Prostate gland (tissue), 2 donors: ENCODE results near the gene RASL10A. TPM values are rescaled to one million over a fixed set of nuclear protein-coding genes. Genes with fewer than 3 reads are reported as not detected.

Source experiments
- DNase-seq: peaks from one replicate; pipeline ENCODE4 v3.0.0-alpha.2; 2019; ENCODE audit warnings: low spot score
- H3K27ac ChIP-seq, 2 donors: fragments of 200-600 bp; sonication (generic); 2 replicates each; pipeline ENCODE4 v1.5.1; 2017 to 2019
- H3K27me3 ChIP-seq: fragments of 200-600 bp; sonication (generic); replicated peaks from 2 replicates; pipeline ENCODE4 v1.5.1; 2019; ENCODE audit not compliant: insufficient read depth
- H3K36me3 ChIP-seq, 2 donors: fragments of 200-600 bp; sonication (generic); 1 replicate in 1 of 2; 2 replicates in 1 of 2; pipeline versions ENCODE4 v1.5.1 to v1.8.1; 2017 to 2019
- H3K4me1 ChIP-seq: fragments of 200-600 bp; sonication (generic); replicated peaks from 2 replicates; pipeline ENCODE4 v1.5.1; 2019
- H3K4me3 ChIP-seq, 2 donors: fragments of 200-600 bp; sonication (generic); 2 replicates each; pipeline ENCODE4 v1.5.1; 2017 to 2019
- H3K9me3 ChIP-seq: fragments of 200-600 bp; sonication (generic); 2 replicates; pipeline ENCODE4 v1.5.1; 2017
- POLR2A ChIP-seq: fragments of 450-650 bp; IDR thresholded peaks from one replicate; pipeline ENCODE4 v1.6.1; 2016; ENCODE audit warnings: antibody characterized with exemption, mild to moderate bottlenecking
- POLR2AphosphoS5 ChIP-seq: sonication (generic); formaldehyde crosslinking; IDR thresholded peaks from one replicate; pipeline ENCODE4 v1.6.1; 2017; ENCODE audit warnings: antibody characterized with exemption
- WGBS: methylation state at CpG from one replicate; pipeline ENCODE4 v1.1.5; 2018; 5-methylcytosine and 5-hydroxymethylcytosine counted together
- intact Hi-C: fragments of 100-400 bp; cut with DNase I; formaldehyde crosslinking; loops from one replicate; pipeline ENCODE4 v1.14.2; 2022
- total RNA-seq, 2 donors: library from RNA; depleted of rRNA; stranded (reverse); fragments of >200 nt; gene quantifications; one replicate each; pipeline ENCODE4 v1.1.0, GENCODE V29; 2016
- TF ChIP-seq, protein P1 (sequence below), 4 experiments: fragments of 200-600 bp in 2 of 4; fragments of 450-650 bp in 2 of 4; sonication (generic) in 2 of 4; IDR thresholded peaks; 1 replicate in 3 of 4; 2 replicates in 1 of 4; pipeline ENCODE4 v1.5.1; 2016 to 2019; ENCODE audit warnings: antibody characterized with exemption in 4 of 4, mild to moderate bottlenecking in 2 of 4, moderate library complexity in 2 of 4

Gene RASL10A
- total RNA-seq, 2 donors from 2014 or later: 9.2 to 15.1 TPM

DNA sequence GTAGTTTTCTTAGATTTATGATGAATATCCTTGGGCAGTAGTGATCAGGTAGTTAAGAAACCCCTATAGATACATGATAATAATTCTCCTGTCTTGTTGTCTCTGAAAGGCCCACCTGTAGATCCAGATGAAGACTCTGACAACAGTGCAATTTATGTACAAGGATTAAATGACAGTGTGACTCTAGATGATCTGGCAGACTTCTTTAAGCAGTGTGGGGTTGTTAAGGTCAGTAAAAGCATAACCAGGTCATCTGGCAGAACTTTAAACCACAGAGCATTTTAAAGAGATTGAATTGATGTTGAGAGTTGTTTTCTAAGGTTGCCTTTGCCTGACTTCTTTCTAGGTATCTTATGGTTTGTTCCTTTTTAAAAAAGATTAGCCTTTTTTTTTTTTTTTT lies 23.1 kb downstream of the RASL10A start:
- Histone ChIP-seq H3K9me3 (no peaks in the 10 kb centered on the region), H3K36me3 (peaks cover 18 to 26% of the 10 kb centered on the region in 2 donors), H3K4me3 (no peak overlapping the region), H3K27me3 (no peaks in the 10 kb centered on the region), H3K4me1 (peaks cover 11% of the 10 kb centered on the region), H3K27ac (no peak overlapping the region)
- no peak for DNase-seq
- intact Hi-C loops: no loop called here
- TF ChIP-seq POLR2A: no peak
- TF ChIP-seq, protein P1, sequence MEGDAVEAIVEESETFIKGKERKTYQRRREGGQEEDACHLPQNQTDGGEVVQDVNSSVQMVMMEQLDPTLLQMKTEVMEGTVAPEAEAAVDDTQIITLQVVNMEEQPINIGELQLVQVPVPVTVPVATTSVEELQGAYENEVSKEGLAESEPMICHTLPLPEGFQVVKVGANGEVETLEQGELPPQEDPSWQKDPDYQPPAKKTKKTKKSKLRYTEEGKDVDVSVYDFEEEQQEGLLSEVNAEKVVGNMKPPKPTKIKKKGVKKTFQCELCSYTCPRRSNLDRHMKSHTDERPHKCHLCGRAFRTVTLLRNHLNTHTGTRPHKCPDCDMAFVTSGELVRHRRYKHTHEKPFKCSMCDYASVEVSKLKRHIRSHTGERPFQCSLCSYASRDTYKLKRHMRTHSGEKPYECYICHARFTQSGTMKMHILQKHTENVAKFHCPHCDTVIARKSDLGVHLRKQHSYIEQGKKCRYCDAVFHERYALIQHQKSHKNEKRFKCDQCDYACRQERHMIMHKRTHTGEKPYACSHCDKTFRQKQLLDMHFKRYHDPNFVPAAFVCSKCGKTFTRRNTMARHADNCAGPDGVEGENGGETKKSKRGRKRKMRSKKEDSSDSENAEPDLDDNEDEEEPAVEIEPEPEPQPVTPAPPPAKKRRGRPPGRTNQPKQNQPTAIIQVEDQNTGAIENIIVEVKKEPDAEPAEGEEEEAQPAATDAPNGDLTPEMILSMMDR (IDR thresholded peaks at IDR 0.05): no peak
- no peak for TF ChIP-seq POLR2AphosphoS5

- no peak for DNase-seq
- no peak overlapping the region for H3K4me3 ChIP-seq
- no peaks in the 10 kb centered on the region for H3K9me3 ChIP-seq
- intact Hi-C loops: no loop called here
- TF ChIP-seq, protein P1 (IDR thresholded peaks at IDR 0.05): no peak
- no peak for TF ChIP-seq POLR2AphosphoS5
- no peak for TF ChIP-seq POLR2A
- H3K27me3 ChIP-seq: no peaks in the 10 kb centered on the region
- peaks cover 9% of the 10 kb centered on the region for H3K4me1 ChIP-seq
- H3K36me3 ChIP-seq: peaks cover 15 to 23% of the 10 kb centered on the region in 2 donors
- WGBS: 54% methylated on average over 7 of the region's 7 CpGs
- peak overlapping the region in 1 of 2 donors; percentile 2 for H3K27ac ChIP-seq
These were observed 24.3 kb downstream of the RASL10A start for GRCh38 chr22:29291215-29291614.

- Histone ChIP-seq H3K4me3 (no peak overlapping the region), H3K27ac (peak overlapping the region in 1 of 2 donors; percentile 25), H3K27me3 (no peaks in the 10 kb centered on the region), H3K9me3 (no peaks in the 10 kb centered on the region), H3K4me1 (peaks cover 9% of the 10 kb centered on the region), H3K36me3 (peaks cover 13 to 21% of the 10 kb centered on the region in 2 donors)
- intact Hi-C loops: no loop called here
- DNase-seq: no peak
- 40% methylated on average over 5 of the region's 5 CpGs for WGBS
- TF ChIP-seq, protein P1 (IDR thresholded peaks at IDR 0.05): no peak
- no peak for TF ChIP-seq POLR2AphosphoS5
- no peak for TF ChIP-seq POLR2A
These were observed 25.4 kb downstream of the RASL10A start for GRCh38 chr22:29290061-29290460.

DNA sequence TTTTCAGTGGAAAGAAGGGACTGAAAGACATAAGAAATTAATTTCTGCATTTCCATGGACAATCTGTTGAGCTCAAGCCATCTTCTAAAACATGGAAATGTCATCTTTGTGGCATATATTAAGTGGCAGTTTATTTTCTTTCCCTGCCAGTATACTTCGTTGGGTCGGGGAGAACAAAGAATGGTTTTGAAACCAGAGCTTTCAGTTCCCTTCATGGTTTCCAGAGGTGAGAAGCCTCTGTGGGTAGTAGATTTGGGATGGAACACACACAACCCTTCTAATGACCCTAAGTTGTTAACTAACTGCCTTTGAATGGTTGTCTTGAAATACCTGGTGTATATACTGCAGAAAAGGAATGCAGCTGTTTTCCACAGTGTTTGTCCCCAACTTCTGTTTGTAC lies 26.7 kb downstream of the RASL10A start:
- Histone ChIP-seq H3K27me3 (no peaks in the 10 kb centered on the region), H3K36me3 (peaks cover 21 to 23% of the 10 kb centered on the region in 2 donors)
- intact Hi-C loops: no loop called here

DNA sequence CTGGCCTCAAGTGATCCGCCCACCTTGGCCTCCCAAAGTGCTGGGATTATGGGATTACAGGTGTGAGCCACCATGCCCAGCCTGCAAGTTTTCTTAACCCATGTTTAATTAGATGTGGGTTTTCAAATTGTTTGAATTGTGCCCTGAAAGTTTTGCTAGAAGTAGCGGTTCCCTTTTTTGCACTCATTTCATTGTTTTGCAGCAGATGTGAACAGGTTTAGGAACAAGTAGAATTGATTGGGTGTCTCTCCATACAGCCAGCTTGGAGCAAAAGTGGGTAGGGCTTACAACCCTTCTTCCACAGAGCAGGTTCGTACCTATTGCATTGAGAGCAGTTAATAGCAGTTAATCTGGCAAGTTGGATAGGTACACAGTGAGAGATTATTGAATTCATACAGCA lies 31.3 kb downstream of the RASL10A start:
- no peaks in the 10 kb centered on the region for H3K9me3 ChIP-seq
- H3K36me3 ChIP-seq: peaks cover 28 to 30% of the 10 kb centered on the region in 2 donors
- no peaks in the 10 kb centered on the region for H3K4me1 ChIP-seq
- WGBS: 96% methylated on average over 3 of the region's 3 CpGs
- DNase-seq: no peak
- H3K27ac ChIP-seq: no peak overlapping the region
- intact Hi-C loops: no loop called here
- TF ChIP-seq POLR2A: no peak
- no peak for TF ChIP-seq POLR2AphosphoS5
- TF ChIP-seq, protein P1 (IDR thresholded peaks at IDR 0.05): no peak
- H3K4me3 ChIP-seq: no peak overlapping the region
- no peaks in the 10 kb centered on the region for H3K27me3 ChIP-seq

More for the DNA sequence above, 26.7 kb downstream of the RASL10A start:
- DNase-seq: no peak
- 14% methylated on average over 2 of the region's 2 CpGs for WGBS
- Histone ChIP-seq H3K9me3 (no peaks in the 10 kb centered on the region), H3K4me3 (no peak overlapping the region), H3K4me1 (peaks cover 9% of the 10 kb centered on the region), H3K27ac (no peak overlapping the region)
- TF ChIP-seq POLR2AphosphoS5 (no peak), POLR2A (no peak)
- TF ChIP-seq, protein P1 (IDR thresholded peaks at IDR 0.05): no peak
